Body of pancreas (tissue), 4 donors: ENCODE data around the gene SLC66A1. TPM values are rescaled to one million over a fixed set of nuclear protein-coding genes. Genes with fewer than 3 reads are reported as not detected.

Experiments used
- ATAC-seq: fragments of 150-250 bp; one replicate; pipeline ENCODE4 v1.9.1; 2016
- DNase-seq, 4 donors: peaks; one replicate each; pipeline ENCODE4 v3.0.0-alpha.2; 2019
- H3K27ac ChIP-seq, 4 donors: fragments of 200-600 bp; sonication (generic); 1 replicate in 3 of 4; 2 replicates in 1 of 4; pipeline versions ENCODE4 v1.5.1 to v1.6.1; 2016 to 2019; ENCODE audit warnings: mild to moderate bottlenecking in 1 of 4, mixed read lengths in 1 of 4, moderate library complexity in 1 of 4
- H3K27me3 ChIP-seq, 2 donors: fragments of 200-600 bp; sonication (generic); one replicate each; pipeline ENCODE4 v1.6.0; 2016; ENCODE audit warnings: mild to moderate bottlenecking in 1 of 2
- H3K36me3 ChIP-seq, 2 donors: fragments of 200-600 bp; sonication (generic); replicated peaks in 1 of 2; 2 replicates each; pipeline ENCODE4 v1.5.1; 2016; ENCODE audit warnings: low read depth in 2 of 2; ENCODE audit not compliant: insufficient read depth in 1 of 2
- H3K4me1 ChIP-seq: fragments of 200-600 bp; sonication (generic); one replicate; pipeline ENCODE4 v1.6.0; 2016
- H3K4me3 ChIP-seq, 2 donors: fragments of 200-600 bp; sonication (generic); 1 replicate in 1 of 2; 2 replicates in 1 of 2; pipeline ENCODE4 v1.5.1; 2016 to 2019
- H3K9me3 ChIP-seq, 3 donors: fragments of 200-600 bp; sonication (generic); 1 replicate in 2 of 3; 2 replicates in 1 of 3; pipeline ENCODE4 v1.5.1; 2016
- CTCF ChIP-seq, 7 experiments: fragments of 450-650 bp in 4 of 7; fragments of 200-600 bp in 3 of 7; sonication (generic) in 3 of 7; IDR thresholded peaks; one replicate each; pipeline ENCODE4 v1.5.1; 2016 to 2019; ENCODE audit warnings: antibody characterized with exemption in 7 of 7
- POLR2A ChIP-seq, 3 donors: fragments of 450-650 bp; IDR thresholded peaks; one replicate each; pipeline ENCODE4 v1.6.1; 2016; ENCODE audit warnings: antibody characterized with exemption in 3 of 3, mild to moderate bottlenecking in 2 of 3
- WGBS, 2 donors: methylation state at CpG; one replicate each; pipeline ENCODE4 v1.1.5; 2017; 5-methylcytosine and 5-hydroxymethylcytosine counted together
- intact Hi-C: fragments of 100-400 bp; cut with DNase I; formaldehyde crosslinking; loops from one replicate; pipeline ENCODE4 v1.15.1; 2023
- total RNA-seq, 2 donors: library from RNA; depleted of rRNA; stranded (reverse); fragments of >200 nt; gene quantifications; one replicate each; pipeline ENCODE4 v1.1.0, GENCODE V29; 2016

Gene SLC66A1
- total RNA-seq, 2 donors from 2014 or later: 9.6 to 23.4 TPM

DNA sequence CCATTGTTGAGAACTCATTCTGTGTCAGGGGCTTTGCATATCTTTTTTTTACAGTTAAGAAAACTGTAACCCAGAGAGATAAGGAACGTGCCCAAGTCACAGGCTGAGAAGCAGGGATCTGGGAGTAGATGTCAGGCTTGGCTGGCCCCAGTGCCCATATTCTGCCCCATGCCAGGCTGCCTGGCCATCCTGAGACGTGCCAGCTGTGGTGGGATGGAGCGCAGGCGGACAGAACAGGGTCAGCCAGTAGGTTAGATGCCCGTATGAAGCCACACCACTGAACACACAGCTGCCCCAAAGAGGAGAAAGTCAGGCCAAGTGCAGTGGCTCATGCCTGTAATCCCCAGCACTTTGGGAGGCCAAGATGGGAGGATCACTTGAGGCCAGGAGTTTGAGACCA, 55.9 kb downstream of the SLC66A1 start:
- 80 to 84% methylated on average over 5 of the region's 5 CpGs for WGBS, 2 donors
- H3K27ac ChIP-seq: no peak overlapping the region
- no peaks in the 10 kb centered on the region for H3K36me3 ChIP-seq

GRCh38 chr1:19368964-19369363, 56.8 kb downstream of the SLC66A1 start:
- no peaks in the 10 kb centered on the region for H3K27me3 ChIP-seq
- no peak for DNase-seq
- H3K4me1 ChIP-seq: no peaks in the 10 kb centered on the region
- no peaks in the 10 kb centered on the region for H3K36me3 ChIP-seq
- H3K9me3 ChIP-seq: no peaks in the 10 kb centered on the region
- H3K4me3 ChIP-seq: no peak overlapping the region
- 91 to 97% methylated on average over 3 to 5 of the region's 5 CpGs for WGBS, 2 donors
- TF ChIP-seq POLR2A (IDR thresholded peaks at IDR 0.05) (no peak), CTCF (IDR thresholded peaks at IDR 0.05) (no peak)
- no peak overlapping the region for H3K27ac ChIP-seq
- intact Hi-C loops: no loop called here
- no peak for ATAC-seq

More for the DNA sequence above, 55.9 kb downstream of the SLC66A1 start:
- no peak overlapping the region for H3K4me3 ChIP-seq
- DNase-seq (no peak), ATAC-seq (no peak)
- H3K9me3 ChIP-seq: no peaks in the 10 kb centered on the region
- no peaks in the 10 kb centered on the region for H3K4me1 ChIP-seq
- no peaks in the 10 kb centered on the region for H3K27me3 ChIP-seq
- TF ChIP-seq CTCF (IDR thresholded peaks at IDR 0.05) (no peak), POLR2A (IDR thresholded peaks at IDR 0.05) (no peak)
- intact Hi-C loops: no loop called here

DNA sequence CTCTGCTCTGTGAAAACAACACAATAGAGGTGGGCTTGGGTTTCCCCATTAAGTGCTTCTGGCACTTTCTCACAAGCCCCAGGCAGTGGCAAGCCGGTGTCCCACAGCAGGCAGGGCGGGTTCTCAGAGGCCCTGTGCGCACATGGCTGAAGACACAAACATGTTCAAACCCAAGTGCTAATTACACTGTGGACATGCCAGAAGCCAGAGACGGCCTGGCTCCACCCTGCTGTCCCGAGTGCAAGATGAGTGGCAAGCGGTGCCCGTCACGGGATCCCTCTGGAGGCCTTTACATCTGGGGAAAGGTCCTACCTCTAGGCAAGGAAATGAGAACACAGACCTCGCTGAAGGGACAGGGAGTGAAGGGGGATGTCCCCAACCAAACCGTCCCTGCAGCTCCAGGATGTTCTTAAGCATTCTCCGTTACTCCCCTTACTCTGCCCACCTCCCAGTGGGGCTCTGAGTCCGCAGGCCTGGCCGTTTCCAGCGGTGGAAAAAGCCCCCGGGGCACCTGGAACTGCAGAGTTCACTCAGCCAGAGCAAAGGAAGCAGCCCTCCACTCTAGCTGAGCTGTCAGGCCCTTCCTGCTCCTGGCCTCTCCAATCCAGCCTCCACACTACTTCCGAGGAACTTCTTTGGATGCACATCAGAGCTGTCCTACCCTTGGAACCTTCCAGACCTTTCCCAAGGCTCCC, 57.4 kb downstream of the SLC66A1 start:
- intact Hi-C loops: no loop called here
- no peak for ATAC-seq
- TF ChIP-seq CTCF (IDR thresholded peaks at IDR 0.05) (no peak), POLR2A (IDR thresholded peaks at IDR 0.05) (no peak)
- no peaks in the 10 kb centered on the region for H3K9me3 ChIP-seq
- H3K4me3 ChIP-seq: no peak overlapping the region
- no peaks in the 10 kb centered on the region for H3K4me1 ChIP-seq
- no peak for DNase-seq
- H3K27ac ChIP-seq: no peak overlapping the region
- 87 to 88% methylated on average over 11 to 16 of the region's 16 CpGs for WGBS, 2 donors
- H3K36me3 ChIP-seq: no peaks in the 10 kb centered on the region
- H3K27me3 ChIP-seq: no peaks in the 10 kb centered on the region

- Histone ChIP-seq H3K27me3 (no peaks in the 10 kb centered on the region), H3K4me3 (no peak overlapping the region), H3K27ac (no peak overlapping the region), H3K9me3 (no peaks in the 10 kb centered on the region), H3K4me1 (no peaks in the 10 kb centered on the region), H3K36me3 (peaks cover 0 to 2% of the 10 kb centered on the region in 2 donors)
- WGBS, 2 donors: 76 to 90% methylated on average over 13 of the region's 13 CpGs
- TF ChIP-seq POLR2A (IDR thresholded peaks at IDR 0.05) (no peak), CTCF (IDR thresholded peaks at IDR 0.05) (no peak)
- DNase-seq (no peak), ATAC-seq (no peak)
- intact Hi-C loops: no loop called here
These were observed 58.5 kb downstream of the SLC66A1 start for GRCh38 chr1:19370453-19371170.
